ENCODE measurements around the gene FAU.
A peak's percentile ranks its signal among the peaks of the same experiment; 100 is the strongest.

FAU gene

GRCh38 chr11:65118097-65118837 is 3.7 kb downstream of the FAU start:
- no peak for TF ChIP-seq CSDC2 (CRISPR knock-in tag; IDR thresholded peaks at IDR 0.05)
- no peak for TF ChIP-seq TSHZ2 (CRISPR knock-in tag; IDR thresholded peaks at IDR 0.05)
- no peak for TF ChIP-seq RARB (CRISPR knock-in tag; IDR thresholded peaks at IDR 0.05)
- TF ChIP-seq, protein P1, sequence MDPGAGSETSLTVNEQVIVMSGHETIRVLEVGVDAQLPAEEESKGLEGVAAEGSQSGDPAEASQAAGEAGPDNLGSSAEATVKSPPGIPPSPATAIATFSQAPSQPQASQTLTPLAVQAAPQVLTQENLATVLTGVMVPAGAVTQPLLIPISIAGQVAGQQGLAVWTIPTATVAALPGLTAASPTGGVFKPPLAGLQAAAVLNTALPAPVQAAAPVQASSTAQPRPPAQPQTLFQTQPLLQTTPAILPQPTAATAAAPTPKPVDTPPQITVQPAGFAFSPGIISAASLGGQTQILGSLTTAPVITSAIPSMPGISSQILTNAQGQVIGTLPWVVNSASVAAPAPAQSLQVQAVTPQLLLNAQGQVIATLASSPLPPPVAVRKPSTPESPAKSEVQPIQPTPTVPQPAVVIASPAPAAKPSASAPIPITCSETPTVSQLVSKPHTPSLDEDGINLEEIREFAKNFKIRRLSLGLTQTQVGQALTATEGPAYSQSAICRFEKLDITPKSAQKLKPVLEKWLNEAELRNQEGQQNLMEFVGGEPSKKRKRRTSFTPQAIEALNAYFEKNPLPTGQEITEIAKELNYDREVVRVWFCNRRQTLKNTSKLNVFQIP (CRISPR knock-in tag; IDR thresholded peaks at IDR 0.05; ENCODE audit: borderline replicate concordance, low read depth): no peak
- no peak for TF ChIP-seq ZNF8 (CRISPR knock-in tag; IDR thresholded peaks at IDR 0.05)
- no peak for TF ChIP-seq GLIS3 (CRISPR knock-in tag; IDR thresholded peaks at IDR 0.05)
- TF ChIP-seq PPARA (CRISPR knock-in tag; IDR thresholded peaks at IDR 0.05; ENCODE audit: borderline replicate concordance): no peak
- ATAC-seq: no peak

DNA sequence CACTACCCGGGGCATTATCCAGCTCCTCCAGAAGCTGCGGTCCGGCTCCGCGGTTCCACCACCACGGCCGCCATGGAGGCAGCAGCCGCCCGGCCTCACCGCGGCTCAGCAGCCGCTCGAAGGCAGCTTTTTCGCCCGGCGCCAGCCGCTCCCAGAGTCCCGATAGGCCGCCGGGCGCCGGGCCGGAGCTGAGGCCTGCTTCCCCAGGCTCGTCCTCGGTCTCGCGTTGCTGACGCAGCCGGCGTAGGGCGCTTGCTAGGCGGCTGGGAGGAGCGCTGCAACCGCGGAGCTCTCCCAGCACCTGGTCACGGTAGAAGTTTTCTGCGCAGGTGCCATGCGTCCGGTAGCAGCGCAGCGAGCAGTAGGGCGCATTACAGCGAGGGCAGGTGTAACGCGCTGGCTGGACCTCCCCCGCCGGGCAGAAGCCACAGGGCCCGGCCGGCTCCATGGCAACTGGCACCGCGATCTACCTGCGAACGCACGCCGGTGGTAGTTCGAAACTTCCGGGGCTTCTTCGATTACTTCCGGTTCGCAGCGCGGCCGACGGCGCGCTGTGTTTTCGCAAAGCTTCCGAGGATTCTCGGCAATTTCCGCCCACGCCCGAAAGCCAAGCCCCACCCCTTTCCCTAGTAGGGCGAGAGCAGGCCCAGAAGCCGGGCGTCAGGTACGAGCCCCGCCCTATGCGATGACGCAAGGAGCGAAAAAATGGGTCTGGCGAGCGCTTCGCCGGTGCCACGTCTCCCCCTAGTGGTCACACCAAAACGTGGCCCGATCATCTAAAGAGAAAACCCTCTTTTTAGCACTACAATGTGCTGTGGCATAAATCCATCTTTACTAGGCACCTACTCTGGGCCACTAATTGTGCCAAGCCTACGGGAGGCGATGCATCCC is 4.5 kb downstream of the FAU start, which contains the start of gene ZNHIT2:
TSS of gene ZNHIT2 (minus strand) at position 496 of the 891 bp plus-strand sequence. CDS start at position 448, 48 bp downstream.
- peak; percentile 70 for ATAC-seq

DNA sequence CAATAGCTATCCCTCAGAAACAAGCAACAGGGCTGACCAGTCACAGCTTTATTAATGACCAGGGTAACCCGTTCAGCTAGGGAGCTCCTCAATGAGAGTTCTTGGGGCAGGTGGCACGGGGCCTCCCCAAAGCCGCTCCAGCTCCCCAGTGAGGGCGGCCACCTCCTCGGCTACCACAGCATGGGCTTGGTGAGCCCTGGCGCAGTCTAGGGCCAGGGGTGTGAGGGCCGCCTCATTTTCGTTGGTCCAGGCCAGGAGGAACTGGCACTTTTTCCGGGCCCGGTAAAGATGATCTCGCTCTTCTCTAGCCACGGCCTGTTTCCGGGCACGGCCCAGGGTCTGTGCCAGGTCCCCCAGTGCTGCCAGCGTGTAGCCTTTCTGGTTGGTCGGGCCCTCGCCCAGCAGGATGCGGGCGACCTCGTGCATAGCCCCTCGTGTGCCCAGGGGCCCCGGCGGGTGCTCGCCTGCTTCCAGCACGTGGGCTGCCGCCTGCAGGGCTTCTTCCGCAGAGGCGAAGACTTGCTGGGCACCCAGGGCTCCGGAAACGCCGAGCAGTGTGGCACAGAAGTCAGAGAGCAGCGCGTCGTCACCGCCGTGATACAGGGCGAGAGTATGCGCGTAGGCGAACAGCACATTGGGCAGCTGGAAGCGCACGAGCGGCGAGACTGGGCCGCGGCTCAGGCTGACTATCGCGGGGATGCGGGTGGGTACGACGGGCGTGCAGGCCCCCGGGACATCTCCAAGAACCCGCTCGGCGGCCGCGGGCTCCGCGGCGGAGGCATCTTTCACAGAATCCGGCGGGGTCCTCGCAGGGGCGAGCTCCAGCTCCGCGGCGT is 5.3 kb downstream of the FAU start:
- peak; percentile 2 for ATAC-seq
- TF ChIP-seq CSDC2 (CRISPR knock-in tag; IDR thresholded peaks at IDR 0.05): peak; percentile 11; the same call in 1 of the 2 replicates
- TF ChIP-seq OSR1 (CRISPR knock-in tag; IDR thresholded peaks at IDR 0.05): no peak
- 0 out of 2 replicates have a peak, but pooled peaks have one; percentile 30 for TF ChIP-seq RARB (CRISPR knock-in tag; IDR thresholded peaks at IDR 0.05)
- TF ChIP-seq ZFP30 (CRISPR knock-in tag; IDR thresholded peaks at IDR 0.05): 0 out of 2 replicates have a peak, but pooled peaks have one; percentile 17
- TF ChIP-seq ZNF565 (CRISPR knock-in tag; conservative IDR thresholded peaks at IDR 0.05; ENCODE audit: low read depth): no peak

More for the DNA sequence above, 4.5 kb downstream of the FAU start, which contains the start of gene ZNHIT2:
- peak; percentile 23; the same call in 1 of the 2 replicates for TF ChIP-seq GLIS3 (CRISPR knock-in tag; IDR thresholded peaks at IDR 0.05)
- TF ChIP-seq, protein P1 (CRISPR knock-in tag; IDR thresholded peaks at IDR 0.05; ENCODE audit: borderline replicate concordance, low read depth): no peak

DNA sequence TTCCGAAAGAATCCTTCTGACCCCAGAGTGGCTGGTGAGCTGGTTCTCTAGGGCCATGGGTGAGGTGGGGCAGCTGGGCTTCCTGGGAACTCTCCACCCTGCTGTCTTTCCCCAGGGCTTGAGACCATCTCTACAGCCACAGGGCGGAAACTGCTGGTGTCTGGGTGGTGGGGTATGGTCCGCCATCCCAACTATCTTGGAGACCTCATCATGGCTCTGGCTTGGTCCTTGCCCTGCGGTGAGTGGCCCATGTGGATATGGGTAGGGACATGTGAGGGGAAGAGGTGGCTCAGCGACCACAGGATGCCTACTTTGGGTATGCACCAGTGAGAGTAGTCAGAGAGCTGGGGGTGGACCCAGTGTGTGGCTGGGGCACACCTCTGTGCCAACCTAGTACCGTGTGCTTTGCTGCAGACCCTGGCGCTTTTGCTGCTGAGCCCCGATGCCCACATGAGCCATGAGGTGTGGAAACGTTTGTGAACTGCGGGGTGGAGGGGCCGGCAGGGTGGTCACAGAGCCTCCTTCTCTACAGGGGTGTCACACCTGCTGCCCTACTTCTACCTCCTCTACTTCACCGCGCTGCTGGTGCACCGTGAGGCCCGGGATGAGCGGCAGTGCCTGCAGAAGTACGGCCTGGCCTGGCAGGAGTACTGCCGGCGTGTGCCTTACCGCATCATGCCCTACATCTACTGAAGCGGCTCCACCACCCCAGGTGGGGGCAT is 6.4 kb downstream of the FAU start:
- ATAC-seq: no peak

GRCh38 chr11:65114538-65115171 is 7.3 kb downstream of the FAU start:
- TF ChIP-seq ARNTL (CRISPR knock-in tag; IDR thresholded peaks at IDR 0.05; ENCODE audit: borderline replicate concordance, low read depth) (no peak), OSR1 (CRISPR knock-in tag; IDR thresholded peaks at IDR 0.05) (no peak), PPARA (CRISPR knock-in tag; IDR thresholded peaks at IDR 0.05; ENCODE audit: borderline replicate concordance) (no peak), CSDC2 (CRISPR knock-in tag; IDR thresholded peaks at IDR 0.05) (no peak)
- TF ChIP-seq, protein P2, sequence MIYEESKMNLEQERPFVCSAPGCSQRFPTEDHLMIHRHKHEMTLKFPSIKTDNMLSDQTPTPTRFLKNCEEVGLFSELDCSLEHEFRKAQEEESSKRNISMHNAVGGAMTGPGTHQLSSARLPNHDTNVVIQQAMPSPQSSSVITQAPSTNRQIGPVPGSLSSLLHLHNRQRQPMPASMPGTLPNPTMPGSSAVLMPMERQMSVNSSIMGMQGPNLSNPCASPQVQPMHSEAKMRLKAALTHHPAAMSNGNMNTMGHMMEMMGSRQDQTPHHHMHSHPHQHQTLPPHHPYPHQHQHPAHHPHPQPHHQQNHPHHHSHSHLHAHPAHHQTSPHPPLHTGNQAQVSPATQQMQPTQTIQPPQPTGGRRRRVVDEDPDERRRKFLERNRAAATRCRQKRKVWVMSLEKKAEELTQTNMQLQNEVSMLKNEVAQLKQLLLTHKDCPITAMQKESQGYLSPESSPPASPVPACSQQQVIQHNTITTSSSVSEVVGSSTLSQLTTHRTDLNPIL (CRISPR knock-in tag; IDR thresholded peaks at IDR 0.05; ENCODE audit: low read depth): no peak
- TF ChIP-seq, protein P1 (CRISPR knock-in tag; IDR thresholded peaks at IDR 0.05; ENCODE audit: borderline replicate concordance, low read depth): no peak
- TF ChIP-seq, protein P3, sequence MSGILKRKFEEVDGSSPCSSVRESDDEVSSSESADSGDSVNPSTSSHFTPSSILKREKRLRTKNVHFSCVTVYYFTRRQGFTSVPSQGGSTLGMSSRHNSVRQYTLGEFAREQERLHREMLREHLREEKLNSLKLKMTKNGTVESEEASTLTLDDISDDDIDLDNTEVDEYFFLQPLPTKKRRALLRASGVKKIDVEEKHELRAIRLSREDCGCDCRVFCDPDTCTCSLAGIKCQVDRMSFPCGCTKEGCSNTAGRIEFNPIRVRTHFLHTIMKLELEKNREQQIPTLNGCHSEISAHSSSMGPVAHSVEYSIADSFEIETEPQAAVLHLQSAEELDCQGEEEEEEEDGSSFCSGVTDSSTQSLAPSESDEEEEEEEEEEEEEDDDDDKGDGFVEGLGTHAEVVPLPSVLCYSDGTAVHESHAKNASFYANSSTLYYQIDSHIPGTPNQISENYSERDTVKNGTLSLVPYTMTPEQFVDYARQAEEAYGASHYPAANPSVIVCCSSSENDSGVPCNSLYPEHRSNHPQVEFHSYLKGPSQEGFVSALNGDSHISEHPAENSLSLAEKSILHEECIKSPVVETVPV (CRISPR knock-in tag; IDR thresholded peaks at IDR 0.05): no peak
- ATAC-seq: no peak

More for the DNA sequence above, 6.4 kb downstream of the FAU start:
- TF ChIP-seq OSR1 (CRISPR knock-in tag; IDR thresholded peaks at IDR 0.05): no peak
